ENCODE results near the gene LMX1A. TPM values are rescaled to one million over a fixed set of nuclear protein-coding genes. Genes with fewer than 3 reads are reported as not detected.

LMX1A gene
- total and polyA plus RNA-seq, 2 donors (not counting 1 experiment from before 2014, with no cell fraction given) = not detected

DNA sequence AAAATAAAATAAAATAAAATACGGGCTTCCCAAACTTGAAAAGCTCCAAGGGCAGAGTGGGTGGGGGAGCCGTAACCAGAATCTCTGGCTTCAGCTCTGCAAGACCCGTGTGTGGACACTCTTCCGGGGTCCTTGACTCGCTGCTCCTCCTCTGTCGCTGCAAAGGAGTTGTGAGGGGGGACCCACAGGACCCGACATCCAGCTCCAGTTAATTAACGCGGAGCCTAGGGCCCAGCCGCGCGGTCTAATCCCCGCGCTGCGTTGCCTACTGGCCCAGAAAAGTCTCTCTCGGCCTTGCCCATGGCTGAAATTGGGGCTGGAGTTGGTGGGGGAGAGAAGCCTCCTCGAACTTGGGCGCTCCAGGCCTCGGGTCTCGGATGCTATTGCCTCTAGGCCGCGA is 1.8 kb downstream of the LMX1A start:
- ChIA-PET CTCF (interaction anchor here (3.0 kb wide), 1 partner anchor 12 kb away, joined by 13 read pairs; no protein-coding TSS in a partner anchor), POLR2A (no interaction called here)
- H3K4me2 ChIP-seq (replicated peaks; ENCODE audit: low read depth, low read length, poor library complexity, severe bottlenecking) = no peak overlapping the region
- no peak overlapping the region for H3K4me3 ChIP-seq (ENCODE audit: control extremely low read depth in 1 of 5, extremely low read depth in 1 of 5, insufficient read depth in 1 of 5, low read depth in 2 of 5, low read length in 4 of 5)
- no peaks in the 10 kb centered on the region for H3K79me2 ChIP-seq (ENCODE audit: control insufficient read depth, insufficient read depth, low read length)
- H3K9me3 Mint-ChIP-seq (ENCODE audit: insufficient read depth) = no peaks in the 10 kb centered on the region
- peaks cover 0 to 64% (median 38%) of the 10 kb centered on the region in 4 experiments for H3K27me3 ChIP-seq (replicated peaks in 1 of 4; ENCODE audit: control extremely low read depth in 1 of 4, control insufficient read depth in 3 of 4, insufficient read depth in 4 of 4, low read length in 3 of 4)
- no peaks in the 10 kb centered on the region for H4K20me1 ChIP-seq (ENCODE audit: control insufficient read depth, insufficient read depth, low read length, poor library complexity, severe bottlenecking)
- no peak overlapping the region for H2AFZ ChIP-seq (ENCODE audit: insufficient read depth, low read depth, low read length, poor library complexity, severe bottlenecking)
- intact Hi-C loops (cut with micrococcal nuclease) = no loop called here
- WGBS (ENCODE audit: insufficient coverage) = 9% methylated on average over 21 of the region's 22 CpGs
- H3K27ac ChIP-seq (ENCODE audit: low read length in 2 of 2) = no peak overlapping the region
- H3K36me3 ChIP-seq (replicated peaks in 1 of 2; ENCODE audit: control extremely low read depth in 1 of 2, control insufficient read depth in 1 of 2, extremely low read depth in 1 of 2, insufficient read depth in 2 of 2, low read length in 1 of 2) = no peaks in the 10 kb centered on the region
- H3K4me1 Mint-ChIP-seq = peaks cover 5% of the 10 kb centered on the region
- no peak for DNase-seq
- peaks cover 0 to 5% of the 10 kb centered on the region in 2 donors for H3K4me1 ChIP-seq (ENCODE audit: control insufficient read depth in 2 of 2, insufficient read depth in 2 of 2, low read length in 2 of 2)
- H3K27me3 Mint-ChIP-seq = peaks cover 76% of the 10 kb centered on the region
- no peak overlapping the region for H3K9ac ChIP-seq (ENCODE audit: low read length)
- no peak overlapping the region for H3K27ac Mint-ChIP-seq
- ATAC-seq (ENCODE audit: low read depth) = no peak
- TF ChIP-seq CTCF (IDR thresholded peaks at IDR 0.05) = no peak
- no peak for TF ChIP-seq EZH2 (IDR thresholded peaks at IDR 0.05; ENCODE audit: borderline replicate concordance, insufficient read depth, low read depth, low read length, poor library complexity, severe bottlenecking)
- H3K9me3 ChIP-seq (ENCODE audit: control extremely low read depth in 1 of 3, control insufficient read depth in 2 of 3, insufficient read depth in 1 of 3, low read length in 2 of 3) = peaks cover 0 to 21% (median 0%) of the 10 kb centered on the region in 3 donors
- H3K4me3 Mint-ChIP-seq = no peak overlapping the region

- no peak overlapping the region for H3K9ac ChIP-seq (ENCODE audit: low read length)
- no peak overlapping the region for H3K4me3 ChIP-seq (ENCODE audit: control extremely low read depth in 1 of 5, extremely low read depth in 1 of 5, insufficient read depth in 1 of 5, low read depth in 2 of 5, low read length in 4 of 5)
- Mint-ChIP-seq H3K27ac (no peak overlapping the region), H3K9me3 (ENCODE audit: insufficient read depth) (no peaks in the 10 kb centered on the region), H3K4me1 (peaks cover 5% of the 10 kb centered on the region), H3K27me3 (peaks cover 77% of the 10 kb centered on the region), H3K4me3 (no peak overlapping the region)
- ATAC-seq (ENCODE audit: low read depth) (no peak), DNase-seq (no peak)
- peaks cover 0 to 5% of the 10 kb centered on the region in 2 donors for H3K4me1 ChIP-seq (ENCODE audit: control insufficient read depth in 2 of 2, insufficient read depth in 2 of 2, low read length in 2 of 2)
- H3K4me2 ChIP-seq (replicated peaks; ENCODE audit: low read depth, low read length, poor library complexity, severe bottlenecking) = no peak overlapping the region
- H3K79me2 ChIP-seq (ENCODE audit: control insufficient read depth, insufficient read depth, low read length) = no peaks in the 10 kb centered on the region
- H3K27ac ChIP-seq (ENCODE audit: low read length in 2 of 2) = no peak overlapping the region
- H3K27me3 ChIP-seq (replicated peaks in 1 of 4; ENCODE audit: control extremely low read depth in 1 of 4, control insufficient read depth in 3 of 4, insufficient read depth in 4 of 4, low read length in 3 of 4) = peaks cover 0 to 64% (median 41%) of the 10 kb centered on the region in 4 experiments
- CTCF ChIA-PET = interaction anchor here (1.9 to 3.0 kb wide), 2 partner anchors 13 kb away, joined by 6 to 13 read pairs; no protein-coding TSS in a partner anchor
- intact Hi-C loops (cut with micrococcal nuclease) = no loop called here
- no peak overlapping the region for H2AFZ ChIP-seq (ENCODE audit: insufficient read depth, low read depth, low read length, poor library complexity, severe bottlenecking)
- H3K36me3 ChIP-seq (replicated peaks in 1 of 2; ENCODE audit: control extremely low read depth in 1 of 2, control insufficient read depth in 1 of 2, extremely low read depth in 1 of 2, insufficient read depth in 2 of 2, low read length in 1 of 2) = no peaks in the 10 kb centered on the region
- WGBS (ENCODE audit: insufficient coverage) = 8% methylated on average over 33 of the region's 52 CpGs
- H3K9me3 ChIP-seq (ENCODE audit: control extremely low read depth in 1 of 3, control insufficient read depth in 2 of 3, insufficient read depth in 1 of 3, low read length in 2 of 3) = peaks cover 0 to 21% (median 0%) of the 10 kb centered on the region in 3 donors
- POLR2A ChIA-PET = no interaction called here
- no peaks in the 10 kb centered on the region for H4K20me1 ChIP-seq (ENCODE audit: control insufficient read depth, insufficient read depth, low read length, poor library complexity, severe bottlenecking)
- TF ChIP-seq CTCF (IDR thresholded peaks at IDR 0.05) (no peak), EZH2 (IDR thresholded peaks at IDR 0.05; ENCODE audit: borderline replicate concordance, insufficient read depth, low read depth, low read length, poor library complexity, severe bottlenecking) (no peak)
These were observed 2.5 kb downstream of the LMX1A start for GRCh38 chr1:165353731-165354671.

All from B cell (primary cell).